SU-DHL-6 (cell line): ENCODE data around the gene OSBPL10.

Experiments
- H2AFZ ChIP-seq: fragments of 200-600 bp; sonication (generic); 2 replicates; pipeline ENCODE4 v1.6.1; 2014; ENCODE audit warnings: low read depth, mild to moderate bottlenecking, moderate library complexity, mixed read lengths, antibody characterized with exemption, low read length; ENCODE audit not compliant: severe bottlenecking
- H3F3A ChIP-seq: fragments of 200-600 bp; shearing (Covaris generic); 2 replicates; pipeline ENCODE4 v1.6.0; 2016; ENCODE audit warnings: antibody characterized with exemption, mild to moderate bottlenecking; ENCODE audit not compliant: insufficient read depth
- H3K27ac ChIP-seq: fragments of 200-600 bp; sonication (generic); 2 replicates; pipeline ENCODE4 v1.5.1; 2016; ENCODE audit warnings: low read depth, mild to moderate bottlenecking, low read length, moderate library complexity, mixed read lengths
- H3K27me3 ChIP-seq: fragments of 200-600 bp; sonication (generic), shearing (Covaris generic); 2 replicates; pipeline ENCODE4 v1.6.0; 2014; ENCODE audit warnings: mild to moderate bottlenecking, low read length
- H3K36me3 ChIP-seq: fragments of 200-600 bp; sonication (generic); 2 replicates; pipeline ENCODE4 v1.6.1; 2014; ENCODE audit warnings: mild to moderate bottlenecking, low read length, mixed read lengths
- H3K4me2 ChIP-seq: fragments of 300-600, 200-600 bp; shearing (Covaris generic), sonication (generic); 2 replicates; pipeline ENCODE4 v1.6.0; 2014; ENCODE audit warnings: low read length, low read depth, mild to moderate bottlenecking; ENCODE audit not compliant: poor library complexity, severe bottlenecking
- H3K4me3 ChIP-seq: fragments of 200-600 bp; sonication (generic); 2 replicates; pipeline ENCODE4 v1.5.1; 2014; ENCODE audit warnings: antibody characterized with exemption, low read length, mild to moderate bottlenecking, mixed read lengths; ENCODE audit not compliant: insufficient read depth, poor library complexity, severe bottlenecking
- H3K79me2 ChIP-seq: fragments of 200-600 bp; sonication (generic); 2 replicates; pipeline ENCODE4 v1.6.1; 2014; ENCODE audit warnings: mild to moderate bottlenecking, low read length, moderate library complexity; ENCODE audit not compliant: insufficient read depth
- H3K9ac ChIP-seq: fragments of 200-600 bp; sonication (generic); 2 replicates; pipeline ENCODE4 v1.7.0; 2014; ENCODE audit warnings: mild to moderate bottlenecking, low read length
- H3K9me2 ChIP-seq: fragments of 200-600 bp; sonication (generic); replicated peaks from 2 replicates; pipeline ENCODE4 v1.6.1; 2014; ENCODE audit warnings: low read length; ENCODE audit not compliant: insufficient read depth
- H3K9me3 ChIP-seq: fragments of 200-600 bp; sonication (generic); 2 replicates; pipeline ENCODE4 v1.6.1; 2014; ENCODE audit warnings: low read length, mixed read lengths; ENCODE audit not compliant: insufficient read depth
- H4K20me1 ChIP-seq: fragments of 200-600 bp; sonication (generic); 2 replicates; pipeline ENCODE4 v1.6.1; 2014; ENCODE audit warnings: low read depth, mild to moderate bottlenecking, antibody characterized with exemption, low read length, moderate library complexity, mixed read lengths
- EZH2phosphoT487 ChIP-seq: fragments of 200-600 bp; sonication (generic), shearing (Covaris generic); conservative IDR thresholded peaks from 2 replicates; pipeline ENCODE4 v1.6.1; 2018; ENCODE audit warnings: mild to moderate bottlenecking, antibody characterized with exemption, low read length, moderate library complexity, mixed read lengths
- TF ChIP-seq, protein P1 (sequence below): fragments of 200-600 bp; sonication (generic); IDR thresholded peaks from one replicate; pipeline ENCODE4 v1.5.1; 2017; ENCODE audit warnings: antibody characterized with exemption, mild to moderate bottlenecking, low read length, moderate library complexity; ENCODE audit not compliant: insufficient read depth, poor library complexity, severe bottlenecking

OSBPL10 gene

DNA sequence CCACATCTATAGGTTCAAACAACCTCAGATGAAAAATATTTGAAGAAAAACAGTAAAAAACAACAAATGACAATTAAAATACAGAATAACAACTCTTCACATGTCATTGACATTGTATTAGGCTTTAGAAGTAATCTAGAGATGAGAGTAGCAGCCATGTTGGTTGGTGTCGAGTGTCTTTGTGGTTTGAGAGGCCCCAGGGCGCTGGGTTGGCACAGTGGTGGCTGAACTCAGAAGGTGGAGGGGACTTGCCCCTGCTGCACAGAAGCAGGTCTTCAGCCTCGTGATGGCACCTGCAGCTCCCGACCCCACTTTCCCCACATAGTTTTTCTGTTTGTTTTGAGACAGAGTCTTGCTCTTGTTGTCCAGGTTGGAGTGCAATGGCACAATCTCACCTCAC lies 187.2 kb downstream of the OSBPL10 start:
- Histone ChIP-seq H3K36me3 (no peaks in the 10 kb centered on the region; the same call in none of the 2 replicates), H3K9me2 (no peaks in the 10 kb centered on the region), H3F3A (no peaks in the 10 kb centered on the region), H3K9ac (no peak overlapping the region), H3K4me2 (no peak overlapping the region), H2AFZ (no peak overlapping the region), H3K27ac (no peak overlapping the region), H4K20me1 (no peaks in the 10 kb centered on the region; the same call in 1 of the 2 replicates), H3K9me3 (no peaks in the 10 kb centered on the region), H3K4me3 (no peak overlapping the region), H3K27me3 (no peaks in the 10 kb centered on the region), H3K79me2 (peaks cover 72% of the 10 kb centered on the region)
- TF ChIP-seq, protein P1, sequence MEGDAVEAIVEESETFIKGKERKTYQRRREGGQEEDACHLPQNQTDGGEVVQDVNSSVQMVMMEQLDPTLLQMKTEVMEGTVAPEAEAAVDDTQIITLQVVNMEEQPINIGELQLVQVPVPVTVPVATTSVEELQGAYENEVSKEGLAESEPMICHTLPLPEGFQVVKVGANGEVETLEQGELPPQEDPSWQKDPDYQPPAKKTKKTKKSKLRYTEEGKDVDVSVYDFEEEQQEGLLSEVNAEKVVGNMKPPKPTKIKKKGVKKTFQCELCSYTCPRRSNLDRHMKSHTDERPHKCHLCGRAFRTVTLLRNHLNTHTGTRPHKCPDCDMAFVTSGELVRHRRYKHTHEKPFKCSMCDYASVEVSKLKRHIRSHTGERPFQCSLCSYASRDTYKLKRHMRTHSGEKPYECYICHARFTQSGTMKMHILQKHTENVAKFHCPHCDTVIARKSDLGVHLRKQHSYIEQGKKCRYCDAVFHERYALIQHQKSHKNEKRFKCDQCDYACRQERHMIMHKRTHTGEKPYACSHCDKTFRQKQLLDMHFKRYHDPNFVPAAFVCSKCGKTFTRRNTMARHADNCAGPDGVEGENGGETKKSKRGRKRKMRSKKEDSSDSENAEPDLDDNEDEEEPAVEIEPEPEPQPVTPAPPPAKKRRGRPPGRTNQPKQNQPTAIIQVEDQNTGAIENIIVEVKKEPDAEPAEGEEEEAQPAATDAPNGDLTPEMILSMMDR = no peak
- no peak for TF ChIP-seq EZH2phosphoT487

GRCh38 chr3:31791090-31791430 lies 190.0 kb downstream of the OSBPL10 start:
- Histone ChIP-seq H3K79me2 (peaks cover 66% of the 10 kb centered on the region), H3K9ac (no peak overlapping the region), H3K4me3 (no peak overlapping the region), H3K27me3 (no peaks in the 10 kb centered on the region), H3K27ac (no peak overlapping the region), H3F3A (no peaks in the 10 kb centered on the region), H3K4me2 (no peak overlapping the region), H3K36me3 (no peaks in the 10 kb centered on the region; the same call in none of the 2 replicates), H4K20me1 (no peaks in the 10 kb centered on the region; the same call in 1 of the 2 replicates), H3K9me3 (no peaks in the 10 kb centered on the region), H3K9me2 (no peaks in the 10 kb centered on the region), H2AFZ (no peak overlapping the region)
- TF ChIP-seq EZH2phosphoT487 = no peak
- TF ChIP-seq, protein P1 = no peak

- TF ChIP-seq, protein P1 = no peak
- no peak for TF ChIP-seq EZH2phosphoT487
- no peaks in the 10 kb centered on the region for H3F3A ChIP-seq
- peaks cover 66% of the 10 kb centered on the region for H3K79me2 ChIP-seq
Measured at GRCh38 chr3:31790193-31791089, 190.6 kb downstream of the OSBPL10 start.

More at GRCh38 chr3:31790193-31791089, 190.6 kb downstream of the OSBPL10 start:
- H3K9me3 ChIP-seq = no peaks in the 10 kb centered on the region
- no peaks in the 10 kb centered on the region for H3K9me2 ChIP-seq
- no peak overlapping the region for H3K9ac ChIP-seq
- H3K27me3 ChIP-seq = no peaks in the 10 kb centered on the region
- H3K4me3 ChIP-seq = no peak overlapping the region
- H3K4me2 ChIP-seq = no peak overlapping the region
- H3K27ac ChIP-seq = no peak overlapping the region
- no peaks in the 10 kb centered on the region; the same call in none of the 2 replicates for H3K36me3 ChIP-seq
- no peaks in the 10 kb centered on the region; the same call in 1 of the 2 replicates for H4K20me1 ChIP-seq
- no peak overlapping the region for H2AFZ ChIP-seq
